Thymus (tissue), 11 donors: ENCODE results near the gene PHC2. TPM values are rescaled to one million over a fixed set of nuclear protein-coding genes. Genes with fewer than 3 reads are reported as not detected.

ENCODE experiments used
- DNase-seq, 9 donors: peaks; one replicate each; pipeline ENCODE4 v3.0.0-alpha.2; 2013; ENCODE audit warnings: low spot score in 9 of 9, low read depth in 6 of 9, missing footprints in 1 of 9
- H3K27ac ChIP-seq, 2 donors: one replicate each; pipeline ENCODE4 v1.5.1; 2013; ENCODE audit warnings: control low read depth in 1 of 2, low read depth in 1 of 2, low read length in 1 of 2, mild to moderate bottlenecking in 1 of 2, moderate library complexity in 1 of 2
- H3K27me3 ChIP-seq, 2 donors: one replicate each; pipeline ENCODE4 v1.5.1; 2013; ENCODE audit warnings: low read length in 1 of 2; ENCODE audit not compliant: control insufficient read depth in 2 of 2, insufficient read depth in 1 of 2
- H3K36me3 ChIP-seq, 2 donors: one replicate each; pipeline ENCODE4 v1.5.1; 2013; ENCODE audit warnings: low read length in 1 of 2, mild to moderate bottlenecking in 1 of 2, moderate library complexity in 1 of 2; ENCODE audit not compliant: control insufficient read depth in 2 of 2, insufficient read depth in 2 of 2
- H3K4me1 ChIP-seq, 2 donors: one replicate each; pipeline ENCODE4 v1.5.1; 2013; ENCODE audit warnings: low read length in 2 of 2; ENCODE audit not compliant: control insufficient read depth in 2 of 2, insufficient read depth in 2 of 2
- H3K4me3 ChIP-seq, 2 donors: one replicate each; pipeline ENCODE4 v1.5.1; 2013; ENCODE audit warnings: low read length in 2 of 2, control low read depth in 1 of 2, mild to moderate bottlenecking in 1 of 2
- H3K9me3 ChIP-seq, 2 donors: one replicate each; pipeline ENCODE4 v1.5.1; 2013; ENCODE audit warnings: low read length in 1 of 2, mild to moderate bottlenecking in 1 of 2; ENCODE audit not compliant: control insufficient read depth in 2 of 2, insufficient read depth in 1 of 2
- WGBS: extraction: QIAGEN DNeasy Blood & Tissue Kit; methylation state at CpG from one replicate; pipeline ENCODE4 v1.1.7; 2013; 5-methylcytosine and 5-hydroxymethylcytosine counted together
- polyA plus RNA-seq: library from polyadenylated mRNA; stranded (reverse); fragments of 200-250 nt; gene quantifications from one replicate; pipeline ENCODE4 v1.2.3, GENCODE V29; 2013
- total RNA-seq: library from RNA; stranded (reverse); fragments of 120-200 nt; gene quantifications from one replicate; pipeline ENCODE4 v1.2.4, GENCODE V29; 2013
- donor health status: healthy.

Gene PHC2
- total and polyA plus RNA-seq, 2 donors: 35.0 to 79.0 TPM

DNA sequence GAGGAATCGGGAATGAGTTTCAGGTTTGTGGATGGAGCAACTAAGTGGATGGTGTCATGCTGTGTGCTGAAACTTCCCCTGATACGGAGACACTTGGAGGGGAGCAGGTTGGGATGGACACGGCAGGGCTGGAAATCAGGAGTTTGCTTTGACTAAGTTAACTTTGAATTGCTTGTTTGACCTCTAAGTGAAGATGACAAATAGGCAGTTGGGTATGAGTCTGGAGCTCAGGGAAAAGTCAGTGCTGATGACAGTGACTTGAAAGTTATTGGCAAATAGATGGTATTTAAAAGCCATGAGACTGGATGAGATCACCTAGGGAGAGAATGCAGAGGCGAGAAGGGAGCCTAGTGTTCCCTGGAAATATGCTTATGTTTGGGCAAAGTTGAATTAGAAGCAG, 28.8 kb upstream of the PHC2 start:
- no peak for DNase-seq
- Histone ChIP-seq H3K9me3 (no peaks in the 10 kb centered on the region), H3K27ac (no peak overlapping the region), H3K36me3 (no peaks in the 10 kb centered on the region), H3K4me3 (no peak overlapping the region), H3K27me3 (no peaks in the 10 kb centered on the region), H3K4me1 (peaks cover 0 to 8% of the 10 kb centered on the region in 2 donors)
- WGBS: 97% methylated on average over 4 of the region's 4 CpGs

GRCh38 chr1:33456502-33456886, 25.6 kb upstream of the PHC2 start:
- 93% methylated on average over 6 of the region's 6 CpGs for WGBS

GRCh38 chr1:33455539-33456501, 24.9 kb upstream of the PHC2 start:
- WGBS: 45% methylated on average over 8 of the region's 8 CpGs

More at GRCh38 chr1:33456502-33456886, 25.6 kb upstream of the PHC2 start:
- H3K27ac ChIP-seq: no peak overlapping the region
- no peaks in the 10 kb centered on the region for H3K36me3 ChIP-seq
- H3K4me1 ChIP-seq: peaks cover 0 to 8% of the 10 kb centered on the region in 2 donors
- DNase-seq: no peak
- no peaks in the 10 kb centered on the region for H3K27me3 ChIP-seq
- H3K4me3 ChIP-seq: no peak overlapping the region
- no peaks in the 10 kb centered on the region for H3K9me3 ChIP-seq

DNA sequence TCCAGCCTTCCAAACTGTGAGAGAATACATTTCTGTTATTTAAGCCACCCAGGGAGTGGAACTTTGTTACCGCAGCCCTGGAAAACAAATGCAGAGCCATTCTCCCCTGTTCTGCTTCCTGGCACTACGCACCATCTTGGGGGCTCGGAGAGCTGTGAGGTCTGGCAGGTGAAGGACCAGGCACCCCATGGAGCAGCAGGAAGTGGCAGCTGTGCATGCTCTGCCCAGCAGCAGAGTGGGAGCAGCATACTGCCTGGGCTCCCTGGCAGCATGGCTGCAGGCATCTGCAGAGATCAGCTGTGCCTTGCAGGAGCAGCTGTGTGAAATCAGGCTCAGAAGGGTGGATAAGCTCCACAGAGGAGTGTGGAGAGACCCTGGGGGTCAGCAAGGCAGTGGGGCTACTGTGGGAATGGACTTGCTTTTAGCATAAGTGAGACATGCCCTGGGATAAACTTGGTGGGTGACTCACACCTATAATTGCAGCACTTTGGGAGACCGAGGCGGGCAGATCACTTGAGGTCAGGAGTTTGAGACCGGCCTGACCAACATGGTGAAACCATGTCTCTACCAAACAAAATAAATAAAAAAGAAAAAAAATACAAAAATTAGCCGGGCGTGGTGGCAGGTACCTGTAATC, 23.9 kb upstream of the PHC2 start:
- H3K4me1 ChIP-seq: peaks cover 0 to 8% of the 10 kb centered on the region in 2 donors
- WGBS: 94% methylated on average over 8 of the region's 8 CpGs
- H3K36me3 ChIP-seq: no peaks in the 10 kb centered on the region
- H3K27me3 ChIP-seq: no peaks in the 10 kb centered on the region
- H3K9me3 ChIP-seq: no peaks in the 10 kb centered on the region
- H3K27ac ChIP-seq: no peak overlapping the region
- no peak for DNase-seq
- no peak overlapping the region for H3K4me3 ChIP-seq

More at GRCh38 chr1:33455539-33456501, 24.9 kb upstream of the PHC2 start:
- Histone ChIP-seq H3K27me3 (no peaks in the 10 kb centered on the region), H3K4me3 (no peak overlapping the region), H3K36me3 (no peaks in the 10 kb centered on the region), H3K4me1 (peaks cover 0 to 8% of the 10 kb centered on the region in 2 donors), H3K9me3 (no peaks in the 10 kb centered on the region), H3K27ac (no peak overlapping the region)
- DNase-seq: peak in 5 of 9 donors; percentile 17 to 72 (median 36)

DNA sequence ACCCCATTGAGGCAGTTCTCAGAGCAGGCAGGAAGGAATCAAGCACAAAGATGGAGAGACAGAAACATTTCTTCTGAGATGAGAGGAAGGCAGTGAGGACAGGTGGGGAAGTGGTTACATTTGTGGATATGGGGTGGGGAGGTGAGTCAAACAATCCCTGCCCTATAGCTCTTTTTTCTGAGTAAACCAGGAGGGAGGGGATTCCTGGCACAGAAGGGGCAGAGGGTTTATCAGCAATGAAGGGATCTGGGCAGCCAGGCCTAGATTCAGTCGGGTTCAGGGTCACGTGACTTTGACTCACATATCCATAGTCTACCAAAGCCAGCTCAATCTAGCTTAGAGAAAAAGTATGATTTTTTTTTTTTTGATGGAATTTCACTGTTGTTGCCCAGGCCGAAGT, 15.7 kb upstream of the PHC2 start:
- 92% methylated on average over 3 of the region's 3 CpGs for WGBS
- H3K4me3 ChIP-seq: no peak overlapping the region
- no peak overlapping the region for H3K27ac ChIP-seq
- H3K4me1 ChIP-seq: no peaks in the 10 kb centered on the region
- no peak for DNase-seq
- no peaks in the 10 kb centered on the region for H3K27me3 ChIP-seq
- H3K9me3 ChIP-seq: no peaks in the 10 kb centered on the region
- H3K36me3 ChIP-seq: no peaks in the 10 kb centered on the region

DNA sequence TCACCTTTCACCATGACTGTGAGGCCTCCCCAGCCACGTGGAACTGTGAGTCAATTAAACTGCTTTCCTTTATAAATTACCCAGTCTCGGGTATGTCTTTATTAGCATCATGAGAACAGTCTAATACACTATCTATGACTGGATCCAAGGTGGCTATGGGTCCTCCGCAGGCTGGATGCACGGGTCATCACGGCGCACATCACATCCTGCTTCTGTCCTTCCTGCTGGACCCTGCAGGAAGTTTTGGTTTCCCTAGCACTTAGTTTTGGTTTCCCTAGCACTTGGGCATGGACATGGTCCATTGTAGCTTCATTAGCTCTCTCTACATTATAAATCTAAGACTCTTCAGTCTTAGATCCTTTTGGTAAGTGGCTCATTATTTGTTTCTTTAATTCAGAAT, 14.2 kb upstream of the PHC2 start:
- WGBS: 90% methylated on average over 6 of the region's 6 CpGs

DNA sequence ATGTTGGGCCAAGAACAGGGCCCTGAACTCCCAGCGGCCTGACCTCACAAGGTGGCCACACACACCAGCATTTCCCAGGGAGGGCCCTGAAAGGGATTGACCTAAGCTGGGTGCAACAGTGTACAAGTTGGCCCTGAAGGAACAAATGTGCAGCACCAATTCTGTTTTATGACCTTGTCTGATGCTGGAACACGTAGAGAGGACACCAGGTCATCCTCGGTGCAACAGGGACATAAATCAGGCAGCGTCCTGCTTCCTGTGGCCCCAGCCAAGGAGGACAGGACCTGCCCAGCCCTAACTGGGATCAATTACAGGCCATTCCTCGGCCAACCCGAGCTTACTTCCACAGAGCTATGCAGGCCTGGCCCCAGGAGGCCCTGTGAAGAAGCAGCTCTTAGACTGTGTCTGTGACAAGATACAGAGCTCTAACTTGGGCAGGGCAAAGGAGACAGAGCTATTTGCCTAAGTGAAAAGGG, 12.8 kb upstream of the PHC2 start:
- Histone ChIP-seq H3K27me3 (no peaks in the 10 kb centered on the region), H3K9me3 (no peaks in the 10 kb centered on the region), H3K4me3 (no peak overlapping the region), H3K36me3 (no peaks in the 10 kb centered on the region), H3K27ac (no peak overlapping the region), H3K4me1 (no peaks in the 10 kb centered on the region)
- DNase-seq: no peak
- WGBS: 93% methylated on average over 6 of the region's 6 CpGs

More for the DNA sequence above, 14.2 kb upstream of the PHC2 start:
- H3K27me3 ChIP-seq: no peaks in the 10 kb centered on the region
- no peaks in the 10 kb centered on the region for H3K9me3 ChIP-seq
- no peak for DNase-seq
- H3K27ac ChIP-seq: no peak overlapping the region
- no peaks in the 10 kb centered on the region for H3K4me1 ChIP-seq
- H3K36me3 ChIP-seq: no peaks in the 10 kb centered on the region
- H3K4me3 ChIP-seq: no peak overlapping the region

- H3K4me1 ChIP-seq: no peaks in the 10 kb centered on the region
- H3K27ac ChIP-seq: no peak overlapping the region
- no peaks in the 10 kb centered on the region for H3K9me3 ChIP-seq
- no peaks in the 10 kb centered on the region for H3K36me3 ChIP-seq
- no peak for DNase-seq
- 63% methylated on average over 4 of the region's 4 CpGs for WGBS
- H3K4me3 ChIP-seq: no peak overlapping the region
- H3K27me3 ChIP-seq: no peaks in the 10 kb centered on the region
These were observed 12.3 kb upstream of the PHC2 start for GRCh38 chr1:33443080-33443704.

DNA sequence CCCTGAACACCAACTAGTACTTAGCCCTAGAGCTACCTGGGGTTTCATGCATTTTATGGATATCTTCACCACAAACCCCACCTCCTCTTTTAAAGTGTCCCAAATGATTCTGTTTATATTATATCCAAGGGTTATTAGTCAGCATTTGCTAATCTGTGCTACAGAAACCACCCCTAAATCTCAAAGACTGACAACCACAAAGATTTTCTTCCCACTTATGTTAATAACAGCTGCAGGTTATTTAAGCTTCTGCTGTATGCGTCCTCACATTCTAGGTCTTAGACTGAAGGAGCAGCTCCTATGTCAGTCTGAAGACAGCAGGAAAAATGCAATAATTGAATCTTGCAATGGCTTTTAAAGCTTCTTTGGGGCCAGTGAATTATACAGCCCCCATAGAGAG, 11.2 kb upstream of the PHC2 start:
- H3K4me1 ChIP-seq: no peaks in the 10 kb centered on the region
- no peak overlapping the region for H3K27ac ChIP-seq
- H3K9me3 ChIP-seq: no peaks in the 10 kb centered on the region
- H3K36me3 ChIP-seq: no peaks in the 10 kb centered on the region
- no peaks in the 10 kb centered on the region for H3K27me3 ChIP-seq
- WGBS: 79% methylated on average over 1 of the region's 1 CpG
- DNase-seq: no peak
- no peak overlapping the region for H3K4me3 ChIP-seq
